ENCODE data around the gene PAK5. TPM values are rescaled to one million over a fixed set of nuclear protein-coding genes. Genes with fewer than 3 reads are reported as not detected.

PAK5 gene
- total RNA-seq, 1 experiment from 2014 or later, result not detected

DNA sequence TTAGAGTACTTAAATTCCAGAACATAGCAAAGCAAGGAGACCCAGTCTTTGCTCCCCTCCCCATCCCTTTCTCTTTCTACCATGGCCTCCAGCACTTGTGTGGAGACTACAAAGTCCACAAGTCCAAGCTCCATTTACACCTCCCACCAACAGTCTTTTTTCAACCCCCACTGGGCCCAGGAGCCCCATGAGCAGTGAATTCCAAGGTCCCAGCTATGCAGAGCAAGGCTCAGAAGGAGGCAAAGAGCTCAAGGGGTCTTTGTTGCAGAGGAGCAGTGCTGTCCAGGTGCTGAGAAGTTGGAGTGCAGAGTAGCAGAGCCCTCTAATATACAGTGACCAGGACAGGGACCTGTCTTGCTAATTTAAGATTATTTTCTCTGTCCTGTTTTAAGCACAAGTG lies 9.0 kb downstream of the PAK5 start:
- H3K9me2 ChIP-seq (ENCODE audit: insufficient read depth), result no peaks in the 10 kb centered on the region
- no peaks in the 10 kb centered on the region for H3K36me3 ChIP-seq (ENCODE audit: control insufficient read depth in 1 of 2, insufficient read depth in 2 of 2, low read length in 2 of 2)
- intact Hi-C loops (cut with micrococcal nuclease), result no loop called here
- no peaks in the 10 kb centered on the region for H3K4me1 ChIP-seq (ENCODE audit: control insufficient read depth in 1 of 2, insufficient read depth in 2 of 2, low read length in 2 of 2)
- DNase-seq (ENCODE audit: low read depth, low spot score) (no peak), ATAC-seq (no peak)
- H3K27me3 ChIP-seq (ENCODE audit: insufficient read depth, low read length), result 0 out of 2 replicates have a peak, but pooled peaks cover 7% of the 10 kb centered on the region
- no peaks in the 10 kb centered on the region for H4K20me1 ChIP-seq (ENCODE audit: insufficient read depth)
- no TSS peak for BruUV-seq (replicated peaks)
- no peaks in the 10 kb centered on the region for H3K79me2 ChIP-seq (ENCODE audit: insufficient read depth, low read length)
- ChIA-PET POLR2A (no interaction called here), CTCF (no interaction called here), RAD21 (ENCODE audit: low non-redundant PET in 1 of 2, low total read pairs in 2 of 2, uncharacterized antibody in 2 of 2, unreplicated experiment in 2 of 2) (no interaction called here)
- H3K27ac ChIP-seq (ENCODE audit: low read depth, low read length), result no peak overlapping the region
- H3K4me3 ChIP-seq (replicated peaks in 1 of 2; ENCODE audit: low read depth in 1 of 2, low read length in 2 of 2), result no peak overlapping the region
- TF ChIP-seq SIN3A (IDR thresholded peaks at IDR 0.05; ENCODE audit: low read depth) (no peak), FOSL1 (IDR thresholded peaks at IDR 0.05; ENCODE audit: low read depth) (no peak)
- TF ChIP-seq, protein P1, sequence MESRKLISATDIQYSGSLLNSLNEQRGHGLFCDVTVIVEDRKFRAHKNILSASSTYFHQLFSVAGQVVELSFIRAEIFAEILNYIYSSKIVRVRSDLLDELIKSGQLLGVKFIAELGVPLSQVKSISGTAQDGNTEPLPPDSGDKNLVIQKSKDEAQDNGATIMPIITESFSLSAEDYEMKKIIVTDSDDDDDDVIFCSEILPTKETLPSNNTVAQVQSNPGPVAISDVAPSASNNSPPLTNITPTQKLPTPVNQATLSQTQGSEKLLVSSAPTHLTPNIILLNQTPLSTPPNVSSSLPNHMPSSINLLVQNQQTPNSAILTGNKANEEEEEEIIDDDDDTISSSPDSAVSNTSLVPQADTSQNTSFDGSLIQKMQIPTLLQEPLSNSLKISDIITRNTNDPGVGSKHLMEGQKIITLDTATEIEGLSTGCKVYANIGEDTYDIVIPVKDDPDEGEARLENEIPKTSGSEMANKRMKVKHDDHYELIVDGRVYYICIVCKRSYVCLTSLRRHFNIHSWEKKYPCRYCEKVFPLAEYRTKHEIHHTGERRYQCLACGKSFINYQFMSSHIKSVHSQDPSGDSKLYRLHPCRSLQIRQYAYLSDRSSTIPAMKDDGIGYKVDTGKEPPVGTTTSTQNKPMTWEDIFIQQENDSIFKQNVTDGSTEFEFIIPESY (IDR thresholded peaks at IDR 0.05; ENCODE audit: extremely low read depth, insufficient replicate concordance, low read length), result no peak
- TF ChIP-seq, protein P2, sequence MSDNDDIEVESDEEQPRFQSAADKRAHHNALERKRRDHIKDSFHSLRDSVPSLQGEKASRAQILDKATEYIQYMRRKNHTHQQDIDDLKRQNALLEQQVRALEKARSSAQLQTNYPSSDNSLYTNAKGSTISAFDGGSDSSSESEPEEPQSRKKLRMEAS (IDR thresholded peaks at IDR 0.05), result no peak
- no peak overlapping the region for H3K9ac ChIP-seq (ENCODE audit: low read length)
- H3K9me3 ChIP-seq (ENCODE audit: control insufficient read depth in 1 of 2, insufficient read depth in 1 of 2, low read depth in 1 of 2, low read length in 2 of 2), result no peaks in the 10 kb centered on the region
- H3K4me2 ChIP-seq (ENCODE audit: low read length), result no peak overlapping the region
- H2AFZ ChIP-seq (ENCODE audit: low read depth, low read length, poor library complexity, severe bottlenecking), result no peak overlapping the region

DNA sequence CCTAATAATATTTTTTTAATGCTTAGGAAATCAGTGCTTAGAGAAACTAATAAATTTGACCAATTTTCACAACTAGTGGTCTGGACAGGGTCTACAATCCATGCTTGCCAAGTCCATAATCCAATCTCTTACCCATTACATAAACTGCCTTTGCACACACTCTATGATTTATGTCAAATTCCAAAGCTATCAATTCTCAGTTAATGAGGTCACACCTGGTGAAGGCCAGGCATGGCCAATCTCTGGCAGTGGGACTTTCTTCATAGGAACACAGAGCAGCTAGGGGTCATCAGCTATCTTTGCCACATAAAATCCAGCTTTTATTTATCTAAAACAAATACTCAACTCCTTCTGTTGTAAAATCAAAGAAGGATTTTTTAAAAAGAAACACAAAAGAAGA lies 21.2 kb downstream of the PAK5 start:
- no TSS peak for BruUV-seq (replicated peaks)
- RAD21 ChIA-PET (ENCODE audit: low non-redundant PET in 1 of 2, low total read pairs in 2 of 2, uncharacterized antibody in 2 of 2, unreplicated experiment in 2 of 2), result no interaction called here
- Histone ChIP-seq H3K27ac (ENCODE audit: low read depth, low read length) (no peak overlapping the region), H3K36me3 (ENCODE audit: control insufficient read depth in 1 of 2, insufficient read depth in 2 of 2, low read length in 2 of 2) (no peaks in the 10 kb centered on the region), H3K27me3 (ENCODE audit: insufficient read depth, low read length) (no peaks in the 10 kb centered on the region), H3K9me3 (ENCODE audit: control insufficient read depth in 1 of 2, insufficient read depth in 1 of 2, low read depth in 1 of 2, low read length in 2 of 2) (no peaks in the 10 kb centered on the region), H3K9ac (ENCODE audit: low read length) (no peak overlapping the region), H4K20me1 (ENCODE audit: insufficient read depth) (no peaks in the 10 kb centered on the region), H3K79me2 (ENCODE audit: insufficient read depth, low read length) (no peaks in the 10 kb centered on the region), H2AFZ (ENCODE audit: low read depth, low read length, poor library complexity, severe bottlenecking) (no peak overlapping the region), H3K9me2 (ENCODE audit: insufficient read depth) (no peaks in the 10 kb centered on the region), H3K4me2 (ENCODE audit: low read length) (no peak overlapping the region), H3K4me3 (replicated peaks in 1 of 2; ENCODE audit: low read depth in 1 of 2, low read length in 2 of 2) (no peak overlapping the region), H3K4me1 (ENCODE audit: control insufficient read depth in 1 of 2, insufficient read depth in 2 of 2, low read length in 2 of 2) (no peaks in the 10 kb centered on the region)
- ATAC-seq (no peak), DNase-seq (ENCODE audit: low read depth, low spot score) (no peak)
- intact Hi-C loops (cut with micrococcal nuclease), result no loop called here
- no peak for TF ChIP-seq JUND (IDR thresholded peaks at IDR 0.05)
- POLR2A ChIA-PET, result no interaction called here
- CTCF ChIA-PET, result no interaction called here
